Skin epidermis (tissue), 12 donors: ENCODE data around the gene SNRPA1.
A peak's percentile ranks its signal among the peaks of the same experiment; 100 is the strongest.

Source experiments
- H3K27ac ChIP-seq, 21 experiments: fragments of 200-600 bp; sonication (generic) in 11 of 21; one replicate each; pipeline ENCODE4 v1.5.0; 2020; ENCODE audit warnings: mild to moderate bottlenecking in 3 of 21, inconsistent platforms in 2 of 21, moderate library complexity in 2 of 21
- H3K4me3 ChIP-seq, 7 experiments: fragments of 200-600 bp; sonication (generic) in 2 of 7; one replicate each; pipeline ENCODE4 v1.5.0; 2020; ENCODE audit warnings: inconsistent platforms in 2 of 7, mild to moderate bottlenecking in 2 of 7, moderate library complexity in 1 of 7

The SNRPA1 gene

DNA sequence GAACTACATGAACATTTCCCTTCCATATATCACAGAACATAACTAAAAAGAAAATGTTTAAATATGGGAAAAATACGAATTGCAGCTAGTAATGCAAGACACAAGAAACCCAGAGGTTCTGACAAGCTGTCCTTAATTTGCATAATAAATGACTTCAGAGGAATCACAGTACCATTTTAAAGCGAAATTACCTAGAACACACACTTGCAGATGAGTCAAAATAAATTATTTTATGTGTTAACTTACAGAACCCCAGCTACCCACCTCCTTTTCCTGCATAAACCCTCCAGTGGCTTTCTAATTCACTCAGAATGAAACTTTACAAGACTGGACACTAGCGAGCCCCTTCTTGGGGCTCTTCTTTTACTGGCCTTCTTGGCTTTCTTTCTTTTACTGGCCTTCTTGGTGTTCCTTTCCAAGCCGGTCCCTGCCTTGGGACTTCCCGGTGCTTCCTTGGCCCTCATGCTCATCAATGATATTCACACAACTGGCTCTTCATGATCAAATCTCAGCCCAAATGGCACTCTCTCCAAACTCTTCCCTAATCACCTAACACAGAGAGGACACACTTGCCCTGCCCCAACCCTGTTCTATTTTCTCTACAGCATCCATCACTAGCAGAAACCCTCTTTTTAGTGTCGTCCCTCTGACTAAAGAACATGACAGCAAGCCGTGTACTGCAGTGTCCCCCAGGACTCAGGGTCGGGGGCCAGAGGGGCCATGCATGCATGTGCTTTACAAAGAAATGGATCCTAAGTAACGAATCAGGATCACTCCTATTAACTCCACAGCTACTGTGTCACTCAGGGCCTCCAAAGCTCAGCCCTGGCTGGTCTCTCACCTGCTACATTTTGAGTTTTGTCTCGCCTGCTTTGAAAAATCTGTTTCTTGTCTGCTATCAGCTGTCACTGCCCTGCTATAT is 48.0 kb downstream of the SNRPA1 start:
- H3K4me3 ChIP-seq: no peak overlapping the region
- H3K27ac ChIP-seq: peak overlapping the region in 11 of 21 experiments; percentile 9 to 63 (median 21)

DNA sequence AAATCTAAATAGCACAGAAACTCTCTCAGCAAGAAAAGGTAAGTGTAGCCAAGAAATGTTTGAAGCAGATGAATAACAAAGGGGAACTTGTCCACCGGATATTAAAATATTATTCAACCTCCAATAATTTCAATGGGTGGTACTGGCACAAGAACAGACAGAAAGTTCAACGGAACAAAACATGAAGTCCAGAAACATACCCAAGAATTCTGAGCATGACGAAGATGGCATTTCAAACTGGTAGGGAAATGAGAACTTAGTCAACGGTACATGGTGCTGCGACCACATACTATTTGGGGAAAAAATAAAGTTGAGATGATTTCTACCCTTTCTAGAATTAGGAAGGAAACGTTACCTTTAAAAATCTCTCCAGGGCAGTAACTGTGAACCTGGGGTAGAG is 48.7 kb downstream of the SNRPA1 start:
- H3K27ac ChIP-seq: peak overlapping the region in 9 of 21 experiments; percentile 9 to 56 (median 30)
- H3K4me3 ChIP-seq: no peak overlapping the region

DNA sequence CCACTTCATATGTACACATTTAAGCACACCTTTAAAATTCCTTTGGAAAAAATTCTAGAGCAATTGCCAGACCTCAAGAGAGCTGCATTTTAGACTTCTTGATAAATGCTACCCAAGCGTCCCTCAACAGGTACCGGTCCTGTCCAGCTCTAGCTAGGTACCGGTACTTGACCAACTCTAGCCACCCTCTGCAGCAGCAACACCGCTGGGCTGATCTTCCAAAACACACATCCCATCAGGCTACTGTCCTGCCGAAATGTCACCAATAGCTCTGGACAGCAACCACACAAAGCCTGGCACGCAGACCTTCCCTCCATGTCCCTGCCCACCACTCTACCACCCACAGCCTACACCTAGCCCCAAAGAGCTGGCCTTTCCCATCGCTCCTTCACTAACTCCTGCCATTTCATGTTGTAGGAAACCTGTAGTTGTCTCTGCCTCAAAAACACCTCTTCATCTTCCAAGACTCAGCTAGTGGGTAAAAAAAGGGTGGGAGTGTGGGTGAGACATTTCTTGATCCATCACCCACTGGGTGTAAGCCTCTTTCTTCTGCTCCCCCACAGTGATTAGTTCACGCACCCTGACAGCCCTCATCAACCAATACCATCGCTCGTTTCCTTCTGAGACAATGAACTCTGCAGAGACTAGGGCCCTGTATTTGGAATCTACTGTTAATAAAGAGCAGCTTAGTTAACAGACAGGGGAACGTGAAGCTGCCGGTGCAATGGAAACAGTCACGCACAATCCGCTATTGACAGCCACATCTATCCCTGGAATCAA is 50.0 kb downstream of the SNRPA1 start:
- Histone ChIP-seq H3K27ac (peak overlapping the region in 6 of 21 experiments; percentile 11 to 71 (median 42)), H3K4me3 (no peak overlapping the region)

DNA sequence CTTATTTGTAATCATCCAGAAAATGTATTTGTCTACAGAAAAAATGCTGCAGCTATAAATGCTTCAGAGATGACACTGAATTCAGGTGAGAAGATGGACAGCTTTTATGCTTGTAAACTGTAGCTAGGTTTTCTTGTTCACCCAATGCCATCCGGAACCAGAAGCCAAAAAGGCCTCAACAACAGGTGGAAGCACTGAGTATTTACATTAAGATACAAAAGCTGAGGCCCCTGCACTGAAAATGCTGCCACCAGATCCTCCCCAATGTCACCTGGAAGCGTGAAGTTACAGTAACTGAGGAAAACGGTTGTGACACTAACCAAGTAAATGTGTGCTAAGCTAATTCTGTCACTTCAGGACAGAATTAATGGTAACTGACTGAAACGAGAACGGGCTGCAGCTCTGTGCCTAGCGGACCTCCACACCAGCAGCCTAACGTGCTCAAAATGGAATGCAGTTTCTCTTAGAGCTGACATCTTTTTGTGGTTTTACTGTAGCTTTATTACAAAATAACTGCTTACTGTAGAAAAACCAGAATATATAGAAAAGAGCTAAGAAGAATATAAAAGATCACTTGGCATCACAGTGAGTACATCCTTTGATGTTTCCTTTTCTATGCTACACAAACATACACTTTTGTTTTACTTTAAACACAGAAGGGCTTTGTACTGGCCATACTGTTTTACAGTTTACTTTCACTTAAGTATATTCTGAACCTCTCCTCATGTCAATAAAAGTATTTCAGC is 50.8 kb downstream of the SNRPA1 start:
- Histone ChIP-seq H3K4me3 (no peak overlapping the region), H3K27ac (peak overlapping the region in 8 of 21 experiments; percentile 18 to 71 (median 39))

DNA sequence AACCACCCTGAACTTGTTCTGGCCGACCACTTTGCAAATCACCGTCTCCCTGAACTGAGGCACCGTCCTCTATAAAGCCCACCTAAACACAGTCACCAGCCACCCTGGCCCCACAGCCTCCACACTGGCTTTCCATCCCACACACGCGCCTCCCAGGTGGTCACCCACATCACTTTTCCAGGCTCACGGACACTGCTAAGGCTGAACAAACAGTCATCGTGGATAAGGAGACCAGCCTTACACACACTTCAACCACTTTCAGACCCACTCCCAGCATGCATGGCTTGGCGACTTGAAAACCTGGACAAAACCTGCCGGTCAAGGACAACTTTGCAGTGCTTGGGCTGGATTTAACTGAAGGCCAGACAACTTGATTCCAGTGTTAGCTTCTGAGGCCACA is 51.6 kb downstream of the SNRPA1 start:
- Histone ChIP-seq H3K4me3 (no peak overlapping the region), H3K27ac (peak overlapping the region in 10 of 21 experiments; percentile 11 to 72 (median 51))

DNA sequence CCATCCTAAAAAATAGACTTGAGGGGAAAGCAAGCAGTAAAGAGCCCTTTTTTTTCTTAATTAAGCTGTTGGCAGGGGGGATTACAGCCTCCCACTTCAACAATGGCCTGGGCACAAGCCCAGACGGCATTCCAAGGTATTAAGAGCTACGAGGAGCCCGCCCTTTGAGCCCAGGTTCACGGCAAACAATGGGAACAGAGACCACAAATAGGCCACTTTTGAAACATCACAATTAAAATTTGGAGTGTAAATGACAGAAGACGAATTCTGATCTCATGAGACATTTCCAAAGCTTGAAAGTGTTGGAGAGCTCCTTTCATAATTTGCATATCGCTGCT is 52.1 kb downstream of the SNRPA1 start:
- Histone ChIP-seq H3K27ac (peak overlapping the region in 15 of 21 experiments; percentile 11 to 72 (median 42)), H3K4me3 (peak overlapping the region in 1 of 7 experiments; percentile 17)

- H3K27ac ChIP-seq: peak overlapping the region in 17 of 21 experiments; percentile 0 to 72 (median 42)
- H3K4me3 ChIP-seq: peak overlapping the region in 2 of 7 experiments; percentile 7 to 17
Observed at GRCh38 chr15:101242160-101242998, 52.7 kb downstream of the SNRPA1 start.

- Histone ChIP-seq H3K4me3 (no peak overlapping the region), H3K27ac (peak overlapping the region in 2 of 21 experiments; percentile 20 to 51)
Observed at GRCh38 chr15:101240358-101240757, 54.7 kb downstream of the SNRPA1 start.

DNA sequence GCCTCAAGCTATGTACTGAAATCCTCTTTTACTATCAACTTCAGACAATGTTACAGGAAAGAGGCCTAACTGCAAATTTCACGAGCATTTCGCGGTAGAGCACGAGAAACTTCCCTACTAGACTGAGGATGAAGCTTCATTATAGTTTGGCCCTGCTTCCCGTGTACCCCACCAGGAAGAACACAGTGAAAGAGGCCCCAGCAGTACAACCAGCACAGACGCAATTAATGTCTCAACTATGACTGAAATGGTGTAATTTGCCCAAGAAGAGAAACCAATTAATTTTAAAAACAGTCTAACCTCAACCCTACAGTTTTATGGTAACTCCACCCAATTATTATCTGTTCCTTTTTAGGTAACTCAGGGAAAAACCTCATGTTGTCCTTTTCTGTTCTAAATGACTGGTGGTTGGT is 55.3 kb downstream of the SNRPA1 start:
- Histone ChIP-seq H3K27ac (peak overlapping the region in 6 of 21 experiments; percentile 1 to 52 (median 40)), H3K4me3 (no peak overlapping the region)

- H3K27ac ChIP-seq: no peak overlapping the region
- no peak overlapping the region for H3K4me3 ChIP-seq
Observed at GRCh38 chr15:101237251-101237650, 57.8 kb downstream of the SNRPA1 start.

GRCh38 chr15:101233651-101234280 is 61.3 kb downstream of the SNRPA1 start:
- Histone ChIP-seq H3K4me3 (no peak overlapping the region), H3K27ac (peak overlapping the region in 1 of 21 experiments; percentile 17)

- H3K27ac ChIP-seq: peak overlapping the region in 2 of 21 experiments; percentile 25 to 41
Observed at GRCh38 chr15:101232677-101233076, 62.4 kb downstream of the SNRPA1 start.

More at GRCh38 chr15:101232677-101233076, 62.4 kb downstream of the SNRPA1 start:
- H3K4me3 ChIP-seq: no peak overlapping the region
